Esophagus squamous epithelium (tissue), 5 donors: ENCODE measurements around the gene MRPS9. TPM values are rescaled to one million over a fixed set of nuclear protein-coding genes. Genes with fewer than 3 reads are reported as not detected.

ENCODE experiments used
- DNase-seq: peaks from one replicate; lab custom pipeline; 2025; lab: John Stamatoyannopoulos, UW
- H3K27ac ChIP-seq, 4 donors: fragments of 200-600 bp; sonication (generic); one replicate each; pipeline ENCODE4 v1.5.1; 2016 to 2019; ENCODE audit warnings: mild to moderate bottlenecking in 1 of 4
- H3K27me3 ChIP-seq, 4 donors: fragments of 200-600 bp; sonication (generic); 1 replicate in 3 of 4; 2 replicates in 1 of 4; pipeline versions ENCODE4 v1.5.1 to v1.6.0; 2017 to 2021; ENCODE audit warnings: antibody characterized with exemption in 1 of 4
- H3K36me3 ChIP-seq, 3 donors: fragments of 200-600 bp; sonication (generic); one replicate each; pipeline ENCODE4 v1.5.1; 2016 to 2019
- H3K4me1 ChIP-seq, 3 donors: fragments of 200-600 bp; sonication (generic); one replicate each; pipeline ENCODE4 v1.5.1; 2017 to 2019
- H3K4me3 ChIP-seq, 4 donors: fragments of 200-600 bp; sonication (generic); 1 replicate in 3 of 4; 2 replicates in 1 of 4; pipeline ENCODE4 v1.5.1; 2016 to 2019; ENCODE audit warnings: mild to moderate bottlenecking in 2 of 4, moderate library complexity in 1 of 4
- H3K9me3 ChIP-seq, 3 donors: fragments of 200-600 bp; sonication (generic); one replicate each; pipeline ENCODE4 v1.5.1; 2016 to 2019
- CTCF ChIP-seq, 6 experiments: fragments of 450-650 bp in 4 of 6; fragments of 200-600 bp in 2 of 6; sonication (generic) in 2 of 6; IDR thresholded peaks; one replicate each; pipeline ENCODE4 v1.5.1; 2016 to 2019; ENCODE audit warnings: antibody characterized with exemption in 6 of 6, mild to moderate bottlenecking in 4 of 6, moderate library complexity in 4 of 6
- POLR2A ChIP-seq, 4 donors: fragments of 450-650 bp; IDR thresholded peaks; one replicate each; pipeline ENCODE4 v1.6.1; 2017; ENCODE audit warnings: antibody characterized with exemption in 4 of 4, mild to moderate bottlenecking in 4 of 4, moderate library complexity in 3 of 4
- WGBS, 2 donors: methylation state at CpG; one replicate each; pipeline ENCODE4 v1.1.5; 2018; 5-methylcytosine and 5-hydroxymethylcytosine counted together
- intact Hi-C: fragments of 100-400 bp; cut with DNase I; formaldehyde crosslinking; loops from one replicate; pipeline ENCODE4 v1.15.0; 2022
- total RNA-seq, 4 donors: library from RNA; depleted of rRNA; stranded (reverse); fragments of >200 nt; gene quantifications; one replicate each; pipeline ENCODE4 v1.1.0, GENCODE V29; 2016
- donor health status: DM: yes; HTN: yes; CAD: no.

MRPS9 gene
- total RNA-seq, 4 donors from 2014 or later = 14.1 to 20.5 (median 18.8) TPM

GRCh38 chr2:105116348-105116747 is 78.5 kb downstream of the MRPS9 start:
- intact Hi-C loops = no loop called here
- WGBS, 2 donors = 89 to 95% methylated on average over 5 of the region's 5 CpGs
- TF ChIP-seq POLR2A (IDR thresholded peaks at IDR 0.05) (no peak), CTCF (IDR thresholded peaks at IDR 0.05) (no peak)

GRCh38 chr2:105117565-105117964 is 79.7 kb downstream of the MRPS9 start:
- Histone ChIP-seq H3K27ac (no peak overlapping the region), H3K4me3 (no peak overlapping the region), H3K9me3 (no peaks in the 10 kb centered on the region), H3K36me3 (no peaks in the 10 kb centered on the region), H3K27me3 (no peaks in the 10 kb centered on the region), H3K4me1 (no peaks in the 10 kb centered on the region)
- intact Hi-C loops = no loop called here
- no peak for DNase-seq
- TF ChIP-seq CTCF (IDR thresholded peaks at IDR 0.05) (no peak), POLR2A (IDR thresholded peaks at IDR 0.05) (no peak)
- WGBS, 2 donors = 76 to 83% methylated on average over 6 of the region's 6 CpGs

More at GRCh38 chr2:105116348-105116747, 78.5 kb downstream of the MRPS9 start:
- Histone ChIP-seq H3K36me3 (no peaks in the 10 kb centered on the region), H3K4me3 (no peak overlapping the region), H3K9me3 (no peaks in the 10 kb centered on the region), H3K27me3 (no peaks in the 10 kb centered on the region), H3K4me1 (no peaks in the 10 kb centered on the region), H3K27ac (no peak overlapping the region)
- no peak for DNase-seq

GRCh38 chr2:105118960-105119359 is 81.1 kb downstream of the MRPS9 start:
- Histone ChIP-seq H3K27ac (no peak overlapping the region), H3K9me3 (no peaks in the 10 kb centered on the region), H3K4me1 (no peaks in the 10 kb centered on the region), H3K27me3 (no peaks in the 10 kb centered on the region), H3K4me3 (no peak overlapping the region), H3K36me3 (no peaks in the 10 kb centered on the region)
- no peak for DNase-seq
- 65 to 69% methylated on average over 10 to 23 of the region's 23 CpGs for WGBS, 2 donors
- intact Hi-C loops = no loop called here
- TF ChIP-seq CTCF (IDR thresholded peaks at IDR 0.05) (peak in 1 of 6 experiments; percentile 9), POLR2A (IDR thresholded peaks at IDR 0.05) (no peak)

- DNase-seq = no peak
- H3K27me3 ChIP-seq = peaks cover 0 to 14% (median 0%) of the 10 kb centered on the region in 4 donors
- no peaks in the 10 kb centered on the region for H3K9me3 ChIP-seq
- no peaks in the 10 kb centered on the region for H3K36me3 ChIP-seq
- TF ChIP-seq POLR2A (IDR thresholded peaks at IDR 0.05) = no peak
- no peak for TF ChIP-seq CTCF (IDR thresholded peaks at IDR 0.05)
- no peak overlapping the region for H3K4me3 ChIP-seq
- H3K27ac ChIP-seq = no peak overlapping the region
- intact Hi-C loops = no loop called here
- H3K4me1 ChIP-seq = no peaks in the 10 kb centered on the region
- 68 to 70% methylated on average over 8 of the region's 8 CpGs for WGBS, 2 donors
Measured at GRCh38 chr2:105121434-105121833, 83.6 kb downstream of the MRPS9 start.

- Histone ChIP-seq H3K4me1 (no peaks in the 10 kb centered on the region), H3K27ac (no peak overlapping the region), H3K4me3 (no peak overlapping the region), H3K9me3 (no peaks in the 10 kb centered on the region), H3K36me3 (no peaks in the 10 kb centered on the region), H3K27me3 (peaks cover 0 to 14% (median 0%) of the 10 kb centered on the region in 4 donors)
- TF ChIP-seq POLR2A (IDR thresholded peaks at IDR 0.05) (no peak), CTCF (IDR thresholded peaks at IDR 0.05) (no peak)
- WGBS, 2 donors = 35 to 61% methylated on average over 4 of the region's 4 CpGs
- no peak for DNase-seq
- intact Hi-C loops = no loop called here
Measured at GRCh38 chr2:105125428-105125827, 87.6 kb downstream of the MRPS9 start.
